Mesenchymal stem cell (in vitro differentiated cells and primary cell): ENCODE data around the gene PLCH2.

ENCODE experiments used
- DNase-seq: peaks from one replicate; pipeline ENCODE4 v3.0.0-alpha.2; 2013
- H2AFZ ChIP-seq: one replicate; pipeline ENCODE4 v1.6.1; 2013; ENCODE audit warnings: low read depth, mild to moderate bottlenecking, control low read depth, inconsistent platforms, low read length, moderate library complexity
- H2AK5ac ChIP-seq: 2 replicates; pipeline ENCODE4 v1.6.1; 2013; ENCODE audit warnings: low read length, moderate library complexity, mild to moderate bottlenecking, inconsistent platforms; ENCODE audit not compliant: severe bottlenecking
- H2BK120ac ChIP-seq: one replicate; pipeline ENCODE4 v1.6.1; 2013; ENCODE audit warnings: low read depth, mild to moderate bottlenecking, inconsistent platforms, low read length, moderate library complexity
- H2BK12ac ChIP-seq, 2 experiments: one replicate each; pipeline ENCODE4 v1.6.1; 2013; ENCODE audit warnings: inconsistent platforms in 2 of 2, low read length in 2 of 2, mild to moderate bottlenecking in 2 of 2, moderate library complexity in 2 of 2, control low read depth in 1 of 2
- H2BK15ac ChIP-seq: one replicate; pipeline ENCODE4 v1.6.1; 2013; ENCODE audit warnings: mild to moderate bottlenecking, low read depth, inconsistent platforms; ENCODE audit not compliant: poor library complexity, severe bottlenecking
- H2BK5ac ChIP-seq: 2 replicates; pipeline ENCODE4 v1.6.1; 2013; ENCODE audit warnings: low read depth, mild to moderate bottlenecking, low read length, control low read depth, inconsistent platforms; ENCODE audit not compliant: poor library complexity, severe bottlenecking
- H3K14ac ChIP-seq, 2 experiments: one replicate each; pipeline ENCODE4 v1.6.1; 2013; ENCODE audit warnings: inconsistent platforms in 2 of 2, low read length in 2 of 2, control low read depth in 1 of 2, mild to moderate bottlenecking in 1 of 2, moderate library complexity in 1 of 2
- H3K18ac ChIP-seq, 2 experiments: one replicate each; pipeline ENCODE4 v1.6.1; 2013; ENCODE audit warnings: inconsistent platforms in 2 of 2, low read length in 2 of 2, control low read depth in 1 of 2, low read depth in 1 of 2, mild to moderate bottlenecking in 1 of 2
- H3K23ac ChIP-seq, 2 experiments: one replicate each; pipeline ENCODE4 v1.6.1; 2013; ENCODE audit warnings: inconsistent platforms in 2 of 2, low read length in 2 of 2, mild to moderate bottlenecking in 2 of 2, moderate library complexity in 2 of 2, control low read depth in 1 of 2
- H3K27ac ChIP-seq: 2 replicates; pipeline ENCODE4 v1.5.1; 2013; ENCODE audit warnings: mild to moderate bottlenecking, moderate library complexity, low read length, control low read depth, inconsistent platforms; ENCODE audit not compliant: poor library complexity, severe bottlenecking
- H3K27me3 ChIP-seq, 2 experiments: 2 replicates each; pipeline versions ENCODE4 v1.6.1 to v1.7.0; 2013; ENCODE audit warnings: low read length in 2 of 2, mild to moderate bottlenecking in 2 of 2, moderate library complexity in 2 of 2, control low read depth in 1 of 2, inconsistent platforms in 1 of 2; ENCODE audit not compliant: control insufficient read depth in 1 of 2, insufficient read depth in 1 of 2
- H3K36me3 ChIP-seq, 2 experiments: 2 replicates each; pipeline versions ENCODE4 v1.6.1 to v1.7.0; 2013; ENCODE audit warnings: low read length in 2 of 2, control low read depth in 1 of 2, inconsistent platforms in 1 of 2, low read depth in 1 of 2, mild to moderate bottlenecking in 1 of 2; ENCODE audit not compliant: insufficient read depth in 2 of 2, control insufficient read depth in 1 of 2
- H3K4ac ChIP-seq, 2 experiments: one replicate each; pipeline ENCODE4 v1.6.1; 2013; ENCODE audit warnings: inconsistent platforms in 2 of 2, low read length in 2 of 2, mild to moderate bottlenecking in 2 of 2, moderate library complexity in 2 of 2, control low read depth in 1 of 2, low read depth in 1 of 2
- H3K4me1 ChIP-seq: 2 replicates; pipeline ENCODE4 v1.6.1; 2013; ENCODE audit warnings: low read depth, low read length, control low read depth; ENCODE audit not compliant: control insufficient read depth, insufficient read depth
- H3K4me2 ChIP-seq: 2 replicates; pipeline ENCODE4 v1.6.1; 2013; ENCODE audit warnings: low read length, mild to moderate bottlenecking, inconsistent platforms; ENCODE audit not compliant: poor library complexity, severe bottlenecking
- H3K4me3 ChIP-seq, 2 experiments: 2 replicates each; pipeline versions ENCODE4 v1.5.1 to v1.7.0; 2013; ENCODE audit warnings: low read length in 2 of 2, mild to moderate bottlenecking in 2 of 2, control low read depth in 1 of 2, low read depth in 1 of 2; ENCODE audit not compliant: insufficient read depth in 1 of 2
- H3K79me1 ChIP-seq: replicated peaks from 2 replicates; pipeline ENCODE4 v1.6.1; 2013; ENCODE audit warnings: mild to moderate bottlenecking, control low read depth, low read length, inconsistent platforms; ENCODE audit not compliant: poor library complexity, severe bottlenecking
- H3K9ac ChIP-seq: 2 replicates; pipeline ENCODE4 v1.7.0; 2013; ENCODE audit warnings: mild to moderate bottlenecking, low read length, moderate library complexity
- H3K9me3 ChIP-seq: 2 replicates; pipeline ENCODE4 v1.7.0; 2013; ENCODE audit warnings: mild to moderate bottlenecking, low read length; ENCODE audit not compliant: control insufficient read depth
- H4K8ac ChIP-seq: one replicate; pipeline ENCODE4 v1.6.1; 2013; ENCODE audit warnings: inconsistent platforms, mild to moderate bottlenecking, low read length, moderate library complexity
- H4K91ac ChIP-seq: one replicate; pipeline ENCODE4 v1.6.1; 2013; ENCODE audit warnings: mild to moderate bottlenecking, low read length, inconsistent platforms
- WGBS: methylation state at CpG from one replicate; pipeline ENCODE4 v1.1.7; 2013; ENCODE audit warnings: mixed read lengths; 5-methylcytosine and 5-hydroxymethylcytosine counted together

The PLCH2 gene

GRCh38 chr1:2502661-2503553, 26.8 kb downstream of the PLCH2 start:
- WGBS = 88% methylated on average over 35 of the region's 36 CpGs
- no peak overlapping the region for H3K14ac ChIP-seq
- no peak overlapping the region for H4K8ac ChIP-seq
- no peaks in the 10 kb centered on the region for H3K9me3 ChIP-seq
- H2BK120ac ChIP-seq = no peak overlapping the region
- no peak overlapping the region for H3K27ac ChIP-seq
- no peak overlapping the region for H2BK5ac ChIP-seq
- H3K79me1 ChIP-seq = no peaks in the 10 kb centered on the region
- no peak overlapping the region for H3K4me3 ChIP-seq
- H3K4me1 ChIP-seq = peaks cover 27% of the 10 kb centered on the region
- peaks cover under 1 to 64% of the 10 kb centered on the region in 2 experiments for H3K36me3 ChIP-seq
- H3K9ac ChIP-seq = no peak overlapping the region
- H2BK15ac ChIP-seq = peak overlapping the region; percentile 54
- H3K18ac ChIP-seq = no peak overlapping the region
- H2BK12ac ChIP-seq = no peak overlapping the region
- peaks cover 0 to 69% of the 10 kb centered on the region in 2 experiments for H3K27me3 ChIP-seq
- no peak overlapping the region for H4K91ac ChIP-seq
- H3K23ac ChIP-seq = no peak overlapping the region
- no peak for DNase-seq
- no peak overlapping the region for H2AFZ ChIP-seq
- no peak overlapping the region for H3K4ac ChIP-seq
- H3K4me2 ChIP-seq = no peak overlapping the region
- no peak overlapping the region for H2AK5ac ChIP-seq

- 85% methylated on average over 31 of the region's 42 CpGs for WGBS
- no peak overlapping the region for H4K8ac ChIP-seq
These were observed 27.6 kb downstream of the PLCH2 start for GRCh38 chr1:2503554-2504224.

GRCh38 chr1:2504225-2504948, 28.3 kb downstream of the PLCH2 start:
- no peaks in the 10 kb centered on the region for H3K79me1 ChIP-seq
- 90% methylated on average over 33 of the region's 36 CpGs for WGBS
- H2BK120ac ChIP-seq = no peak overlapping the region
- H2AFZ ChIP-seq = no peak overlapping the region
- no peak overlapping the region for H2BK12ac ChIP-seq
- H3K27ac ChIP-seq = no peak overlapping the region
- peaks cover 5 to 71% of the 10 kb centered on the region in 2 experiments for H3K36me3 ChIP-seq
- H3K4ac ChIP-seq = no peak overlapping the region
- no peak overlapping the region for H2BK5ac ChIP-seq
- peaks cover 0 to 62% of the 10 kb centered on the region in 2 experiments for H3K27me3 ChIP-seq
- no peak overlapping the region for H3K9ac ChIP-seq
- no peak overlapping the region for H3K4me3 ChIP-seq
- no peaks in the 10 kb centered on the region for H3K9me3 ChIP-seq
- H2AK5ac ChIP-seq = no peak overlapping the region
- no peak overlapping the region for H2BK15ac ChIP-seq
- H3K23ac ChIP-seq = no peak overlapping the region
- no peak for DNase-seq
- no peak overlapping the region for H3K18ac ChIP-seq
- no peak overlapping the region for H4K8ac ChIP-seq
- H3K14ac ChIP-seq = no peak overlapping the region
- no peak overlapping the region for H4K91ac ChIP-seq
- H3K4me1 ChIP-seq = peaks cover 27% of the 10 kb centered on the region
- H3K4me2 ChIP-seq = no peak overlapping the region

More at GRCh38 chr1:2503554-2504224, 27.6 kb downstream of the PLCH2 start:
- Histone ChIP-seq H3K27me3 (peaks cover 0 to 67% of the 10 kb centered on the region in 2 experiments), H2BK120ac (no peak overlapping the region), H3K4me3 (no peak overlapping the region), H3K4me2 (no peak overlapping the region), H3K79me1 (no peaks in the 10 kb centered on the region), H3K9me3 (no peaks in the 10 kb centered on the region), H3K18ac (no peak overlapping the region), H3K36me3 (peaks cover 4 to 70% of the 10 kb centered on the region in 2 experiments), H4K91ac (no peak overlapping the region), H2BK15ac (peak overlapping the region; percentile 54), H3K23ac (no peak overlapping the region), H3K14ac (no peak overlapping the region), H2BK12ac (no peak overlapping the region), H2AK5ac (no peak overlapping the region), H2BK5ac (no peak overlapping the region), H3K9ac (no peak overlapping the region), H3K4ac (no peak overlapping the region), H3K4me1 (peaks cover 27% of the 10 kb centered on the region), H3K27ac (no peak overlapping the region), H2AFZ (no peak overlapping the region)
- no peak for DNase-seq

- Histone ChIP-seq H3K9me3 (no peaks in the 10 kb centered on the region), H3K9ac (no peak overlapping the region), H3K79me1 (no peaks in the 10 kb centered on the region), H4K8ac (no peak overlapping the region), H3K36me3 (peaks cover 10 to 74% of the 10 kb centered on the region in 2 experiments), H3K14ac (no peak overlapping the region), H3K4me3 (no peak overlapping the region), H2BK15ac (no peak overlapping the region), H2BK5ac (no peak overlapping the region), H2BK12ac (no peak overlapping the region), H3K4ac (no peak overlapping the region), H3K27ac (no peak overlapping the region), H3K4me2 (no peak overlapping the region), H2AFZ (no peak overlapping the region), H3K18ac (no peak overlapping the region), H4K91ac (no peak overlapping the region), H3K4me1 (peaks cover 25% of the 10 kb centered on the region), H3K23ac (no peak overlapping the region), H3K27me3 (peaks cover 0 to 57% of the 10 kb centered on the region in 2 experiments), H2AK5ac (no peak overlapping the region), H2BK120ac (no peak overlapping the region)
- 94% methylated on average over 19 of the region's 22 CpGs for WGBS
- DNase-seq = no peak
These were observed 28.8 kb downstream of the PLCH2 start for GRCh38 chr1:2504949-2505272.
